ENCODE data around the gene MPST.

Gene MPST

GRCh38 chr22:37009490-37009889 lies 10.1 kb upstream of the MPST start:
- H3K27me3 ChIP-seq (ENCODE audit: control insufficient read depth, insufficient read depth, low read length): no peaks in the 10 kb centered on the region
- H3K36me3 ChIP-seq (ENCODE audit: control insufficient read depth, insufficient read depth, low read length): no peaks in the 10 kb centered on the region

GRCh38 chr22:37010174-37010573 lies 9.4 kb upstream of the MPST start:
- H3K4me3 ChIP-seq (ENCODE audit: low read length): no peak overlapping the region
- no peaks in the 10 kb centered on the region for H3K27me3 ChIP-seq (ENCODE audit: control insufficient read depth, insufficient read depth, low read length)
- no peak overlapping the region for H3K9ac ChIP-seq (ENCODE audit: low read length)
- no peak overlapping the region for H3K27ac ChIP-seq (ENCODE audit: low read depth, low read length)
- no peaks in the 10 kb centered on the region for H3K4me1 ChIP-seq (ENCODE audit: control insufficient read depth, insufficient read depth, low read length)
- no peaks in the 10 kb centered on the region for H3K36me3 ChIP-seq (ENCODE audit: control insufficient read depth, insufficient read depth, low read length)

More at GRCh38 chr22:37009490-37009889, 10.1 kb upstream of the MPST start:
- Histone ChIP-seq H3K9ac (ENCODE audit: low read length) (no peak overlapping the region), H3K4me3 (ENCODE audit: low read length) (no peak overlapping the region), H3K27ac (ENCODE audit: low read depth, low read length) (no peak overlapping the region), H3K4me1 (ENCODE audit: control insufficient read depth, insufficient read depth, low read length) (no peaks in the 10 kb centered on the region)

- Histone ChIP-seq H3K36me3 (ENCODE audit: control insufficient read depth, insufficient read depth, low read length) (no peaks in the 10 kb centered on the region), H3K27ac (ENCODE audit: low read depth, low read length) (no peak overlapping the region), H3K9ac (ENCODE audit: low read length) (no peak overlapping the region), H3K4me3 (ENCODE audit: low read length) (no peak overlapping the region), H3K4me1 (ENCODE audit: control insufficient read depth, insufficient read depth, low read length) (no peaks in the 10 kb centered on the region), H3K27me3 (ENCODE audit: control insufficient read depth, insufficient read depth, low read length) (no peaks in the 10 kb centered on the region)
Observed at GRCh38 chr22:37010976-37011375, 8.6 kb upstream of the MPST start.

- no peaks in the 10 kb centered on the region for H3K36me3 ChIP-seq (ENCODE audit: control insufficient read depth, insufficient read depth, low read length)
Observed at GRCh38 chr22:37011472-37011871, 8.1 kb upstream of the MPST start.

GRCh38 chr22:37012262-37012904 lies 7.2 kb upstream of the MPST start:
- H3K9ac ChIP-seq (ENCODE audit: low read length): no peak overlapping the region

More at GRCh38 chr22:37011472-37011871, 8.1 kb upstream of the MPST start:
- Histone ChIP-seq H3K27ac (ENCODE audit: low read depth, low read length) (no peak overlapping the region), H3K4me1 (ENCODE audit: control insufficient read depth, insufficient read depth, low read length) (no peaks in the 10 kb centered on the region), H3K27me3 (ENCODE audit: control insufficient read depth, insufficient read depth, low read length) (no peaks in the 10 kb centered on the region), H3K9ac (ENCODE audit: low read length) (no peak overlapping the region), H3K4me3 (ENCODE audit: low read length) (no peak overlapping the region)

GRCh38 chr22:37012956-37013355 lies 6.6 kb upstream of the MPST start:
- Histone ChIP-seq H3K9ac (ENCODE audit: low read length) (no peak overlapping the region), H3K4me3 (ENCODE audit: low read length) (no peak overlapping the region), H3K36me3 (ENCODE audit: control insufficient read depth, insufficient read depth, low read length) (peaks cover 3% of the 10 kb centered on the region), H3K4me1 (ENCODE audit: control insufficient read depth, insufficient read depth, low read length) (peaks cover 1% of the 10 kb centered on the region), H3K27me3 (ENCODE audit: control insufficient read depth, insufficient read depth, low read length) (no peaks in the 10 kb centered on the region), H3K27ac (ENCODE audit: low read depth, low read length) (no peak overlapping the region)

More at GRCh38 chr22:37012262-37012904, 7.2 kb upstream of the MPST start:
- Histone ChIP-seq H3K36me3 (ENCODE audit: control insufficient read depth, insufficient read depth, low read length) (peaks cover 3% of the 10 kb centered on the region), H3K4me3 (ENCODE audit: low read length) (no peak overlapping the region), H3K4me1 (ENCODE audit: control insufficient read depth, insufficient read depth, low read length) (no peaks in the 10 kb centered on the region), H3K27ac (ENCODE audit: low read depth, low read length) (no peak overlapping the region), H3K27me3 (ENCODE audit: control insufficient read depth, insufficient read depth, low read length) (no peaks in the 10 kb centered on the region)

- no peak overlapping the region for H3K9ac ChIP-seq (ENCODE audit: low read length)
- H3K4me3 ChIP-seq (ENCODE audit: low read length): no peak overlapping the region
- peaks cover 7% of the 10 kb centered on the region for H3K4me1 ChIP-seq (ENCODE audit: control insufficient read depth, insufficient read depth, low read length)
Observed at GRCh38 chr22:37014415-37014806, 5.1 kb upstream of the MPST start.

GRCh38 chr22:37014835-37015586 lies 4.5 kb upstream of the MPST start:
- H3K27ac ChIP-seq (ENCODE audit: low read depth, low read length): no peak overlapping the region
- H3K27me3 ChIP-seq (ENCODE audit: control insufficient read depth, insufficient read depth, low read length): no peaks in the 10 kb centered on the region
- peaks cover 7% of the 10 kb centered on the region for H3K4me1 ChIP-seq (ENCODE audit: control insufficient read depth, insufficient read depth, low read length)
- H3K9ac ChIP-seq (ENCODE audit: low read length): peak overlapping the region; percentile 17
- peak overlapping the region; percentile 19 for H3K4me3 ChIP-seq (ENCODE audit: low read length)
- H3K36me3 ChIP-seq (ENCODE audit: control insufficient read depth, insufficient read depth, low read length): peaks cover 3% of the 10 kb centered on the region

More at GRCh38 chr22:37014415-37014806, 5.1 kb upstream of the MPST start:
- H3K27ac ChIP-seq (ENCODE audit: low read depth, low read length): no peak overlapping the region
- H3K27me3 ChIP-seq (ENCODE audit: control insufficient read depth, insufficient read depth, low read length): no peaks in the 10 kb centered on the region
- peaks cover 3% of the 10 kb centered on the region for H3K36me3 ChIP-seq (ENCODE audit: control insufficient read depth, insufficient read depth, low read length)

GRCh38 chr22:37015587-37015878 lies 4.0 kb upstream of the MPST start:
- H3K9ac ChIP-seq (ENCODE audit: low read length): peak overlapping the region; percentile 17
- no peaks in the 10 kb centered on the region for H3K27me3 ChIP-seq (ENCODE audit: control insufficient read depth, insufficient read depth, low read length)
- no peak overlapping the region for H3K27ac ChIP-seq (ENCODE audit: low read depth, low read length)
- peaks cover 3% of the 10 kb centered on the region for H3K36me3 ChIP-seq (ENCODE audit: control insufficient read depth, insufficient read depth, low read length)
- H3K4me1 ChIP-seq (ENCODE audit: control insufficient read depth, insufficient read depth, low read length): peaks cover 9% of the 10 kb centered on the region
- H3K4me3 ChIP-seq (ENCODE audit: low read length): peak overlapping the region; percentile 19

GRCh38 chr22:37016134-37016910 lies 3.2 kb upstream of the MPST start:
- H3K4me1 ChIP-seq (ENCODE audit: control insufficient read depth, insufficient read depth, low read length): peaks cover 9% of the 10 kb centered on the region
- peak overlapping the region; percentile 20 for H3K4me3 ChIP-seq (ENCODE audit: low read length)

GRCh38 chr22:37017356-37017755 lies 2.2 kb upstream of the MPST start:
- peaks cover 3% of the 10 kb centered on the region for H3K36me3 ChIP-seq (ENCODE audit: control insufficient read depth, insufficient read depth, low read length)
- no peak overlapping the region for H3K27ac ChIP-seq (ENCODE audit: low read depth, low read length)
- H3K4me1 ChIP-seq (ENCODE audit: control insufficient read depth, insufficient read depth, low read length): peaks cover 9% of the 10 kb centered on the region
- no peak overlapping the region for H3K9ac ChIP-seq (ENCODE audit: low read length)
- peak overlapping the region; percentile 82 for H3K4me3 ChIP-seq (ENCODE audit: low read length)
- H3K27me3 ChIP-seq (ENCODE audit: control insufficient read depth, insufficient read depth, low read length): no peaks in the 10 kb centered on the region

More at GRCh38 chr22:37016134-37016910, 3.2 kb upstream of the MPST start:
- Histone ChIP-seq H3K27ac (ENCODE audit: low read depth, low read length) (no peak overlapping the region), H3K9ac (ENCODE audit: low read length) (no peak overlapping the region), H3K27me3 (ENCODE audit: control insufficient read depth, insufficient read depth, low read length) (no peaks in the 10 kb centered on the region), H3K36me3 (ENCODE audit: control insufficient read depth, insufficient read depth, low read length) (peaks cover 3% of the 10 kb centered on the region)

- peak overlapping the region; percentile 82 for H3K4me3 ChIP-seq (ENCODE audit: low read length)
- peaks cover 9% of the 10 kb centered on the region for H3K4me1 ChIP-seq (ENCODE audit: control insufficient read depth, insufficient read depth, low read length)
- peaks cover 3% of the 10 kb centered on the region for H3K36me3 ChIP-seq (ENCODE audit: control insufficient read depth, insufficient read depth, low read length)
- H3K27me3 ChIP-seq (ENCODE audit: control insufficient read depth, insufficient read depth, low read length): no peaks in the 10 kb centered on the region
- peak overlapping the region; percentile 61 for H3K9ac ChIP-seq (ENCODE audit: low read length)
- no peak overlapping the region for H3K27ac ChIP-seq (ENCODE audit: low read depth, low read length)
Observed at GRCh38 chr22:37018086-37018814, 1.3 kb upstream of the MPST start.

All from rectal smooth muscle tissue (tissue), 1 donor.